ENCODE results near the gene SDR42E1. TPM values are rescaled to one million over a fixed set of nuclear protein-coding genes. Genes with fewer than 3 reads are reported as not detected.
"Not testable (repeated sequence)": the region's sequence is repeated elsewhere in the genome, so short reads cannot be mapped to it uniquely, and the experiment has no call there.

The SDR42E1 gene
- total RNA-seq, 4 donors from 2014 or later: 17.8 to 34.4 (median 31.2) TPM

GRCh38 chr16:81994485-81994884 lies 16.8 kb downstream of the SDR42E1 start:
- no peak for DNase-seq (ENCODE audit: low spot score in 2 of 2)
- TF ChIP-seq POLR2A (IDR thresholded peaks at IDR 0.05) (no peak), CTCF (IDR thresholded peaks at IDR 0.05) (no peak)
- intact Hi-C loops (cut with DNase I; ENCODE audit: low total_unique reads): no loop called here
- 66 to 85% methylated on average over 5 of the region's 5 CpGs for WGBS, 2 donors
- no peak overlapping the region for H3K4me3 ChIP-seq (ENCODE audit: low read depth, poor library complexity, severe bottlenecking)

GRCh38 chr16:81992859-81993258 lies 18.4 kb downstream of the SDR42E1 start:
- H3K4me3 ChIP-seq (ENCODE audit: low read depth, poor library complexity, severe bottlenecking): no peak overlapping the region
- TF ChIP-seq CTCF (IDR thresholded peaks at IDR 0.05) (no peak), POLR2A (IDR thresholded peaks at IDR 0.05) (no peak)
- DNase-seq (ENCODE audit: low spot score in 2 of 2): no peak
- intact Hi-C loops (cut with DNase I; ENCODE audit: low total_unique reads): no loop called here
- 39 to 74% methylated on average over 3 of the region's 3 CpGs for WGBS, 2 donors

GRCh38 chr16:81987706-81988105 lies 23.6 kb downstream of the SDR42E1 start:
- no peak for DNase-seq (ENCODE audit: low spot score in 2 of 2)
- intact Hi-C loops (cut with DNase I; ENCODE audit: low total_unique reads): no loop called here
- WGBS, 2 donors: 69 to 86% methylated on average over 5 of the region's 5 CpGs
- no peak for TF ChIP-seq POLR2A (IDR thresholded peaks at IDR 0.05)
- no peak for TF ChIP-seq CTCF (IDR thresholded peaks at IDR 0.05)
- H3K4me3 ChIP-seq (ENCODE audit: low read depth, poor library complexity, severe bottlenecking): no peak overlapping the region

GRCh38 chr16:81987121-81987520 lies 24.1 kb downstream of the SDR42E1 start:
- WGBS, 2 donors: 85 to 86% methylated on average over 8 of the region's 8 CpGs
- no peak for TF ChIP-seq CTCF (IDR thresholded peaks at IDR 0.05)
- TF ChIP-seq POLR2A (IDR thresholded peaks at IDR 0.05): no peak
- intact Hi-C loops (cut with DNase I; ENCODE audit: low total_unique reads): no loop called here
- H3K4me3 ChIP-seq (ENCODE audit: low read depth, poor library complexity, severe bottlenecking): no peak overlapping the region
- no peak for DNase-seq (ENCODE audit: low spot score in 2 of 2)

GRCh38 chr16:81977335-81977942 lies 33.8 kb downstream of the SDR42E1 start:
- DNase-seq (ENCODE audit: low spot score in 2 of 2); intact Hi-C loops (cut with DNase I; ENCODE audit: low total_unique reads); H3K4me3 ChIP-seq (ENCODE audit: low read depth, poor library complexity, severe bottlenecking): not testable (repeated sequence)
- 90 to 91% methylated on average over 26 of the region's 26 CpGs for WGBS, 2 donors

GRCh38 chr16:81975637-81976036 lies 35.6 kb downstream of the SDR42E1 start:
- DNase-seq (ENCODE audit: low spot score in 2 of 2): no peak
- 67 to 77% methylated on average over 1 of the region's 1 CpG for WGBS, 2 donors
- intact Hi-C loops (cut with DNase I; ENCODE audit: low total_unique reads): no loop called here
- TF ChIP-seq POLR2A (IDR thresholded peaks at IDR 0.05): no peak
- TF ChIP-seq CTCF (IDR thresholded peaks at IDR 0.05): no peak
- no peak overlapping the region for H3K4me3 ChIP-seq (ENCODE audit: low read depth, poor library complexity, severe bottlenecking)
